Natural killer cell (primary cell): ENCODE measurements around the gene EID2. TPM values are rescaled to one million over a fixed set of nuclear protein-coding genes. Genes with fewer than 3 reads are reported as not detected.

Source experiments
- ATAC-seq, 3 donors: fragments of 150-1000 bp in 2 of 3; fragments of 200-7000 bp in 1 of 3; cut with Tn5 transposase; 1 replicate in 1 of 3; 2 replicates in 2 of 3; pipeline ENCODE4 v1.10.0; 2021; ENCODE audit warnings: mild to moderate bottlenecking in 2 of 3, moderate library complexity in 2 of 3
- DNase-seq, 2 donors: peaks; one replicate each; pipeline versions ENCODE4 v3.0.0 to v3.0.0-alpha.2; 2013 to 2021; ENCODE audit warnings: mixed read lengths in 1 of 2
- H3K27ac ChIP-seq: one replicate; pipeline ENCODE4 v1.5.1; 2013; ENCODE audit warnings: mild to moderate bottlenecking, low read length
- H3K27me3 ChIP-seq: one replicate; pipeline ENCODE4 v1.6.1; 2013; ENCODE audit warnings: low read length; ENCODE audit not compliant: control insufficient read depth, insufficient read depth
- H3K36me3 ChIP-seq: one replicate; pipeline ENCODE4 v1.6.1; 2013; ENCODE audit warnings: low read length; ENCODE audit not compliant: control insufficient read depth, insufficient read depth
- H3K4me1 ChIP-seq: one replicate; pipeline ENCODE4 v1.6.1; 2013; ENCODE audit warnings: low read length; ENCODE audit not compliant: control insufficient read depth, insufficient read depth
- H3K4me3 ChIP-seq: one replicate; pipeline ENCODE4 v1.5.1; 2013; ENCODE audit warnings: low read length
- H3K9me3 ChIP-seq: one replicate; pipeline ENCODE4 v1.6.1; 2013; ENCODE audit warnings: low read length; ENCODE audit not compliant: control insufficient read depth, insufficient read depth
- H3K27ac Mint-ChIP-seq, 2 donors: one replicate each; pipeline ENCODE4 v1.8.0; 2022; ENCODE audit warnings: mild to moderate bottlenecking in 2 of 2, mixed read lengths in 2 of 2, moderate library complexity in 1 of 2
- H3K27me3 Mint-ChIP-seq, 2 donors: one replicate each; pipeline ENCODE4 v1.8.0; 2022; ENCODE audit warnings: low read depth in 2 of 2, mixed read lengths in 2 of 2
- H3K36me3 Mint-ChIP-seq: one replicate; pipeline ENCODE4 v1.8.0; 2022; ENCODE audit warnings: mixed read lengths
- H3K4me1 Mint-ChIP-seq, 2 donors: one replicate each; pipeline ENCODE4 v1.8.0; 2022; ENCODE audit warnings: mixed read lengths in 2 of 2
- H3K4me3 Mint-ChIP-seq: one replicate; pipeline ENCODE4 v1.8.0; 2022; ENCODE audit warnings: mild to moderate bottlenecking, moderate library complexity, mixed read lengths
- H3K9me3 Mint-ChIP-seq, 2 donors: one replicate each; pipeline ENCODE4 v1.8.0; 2022; ENCODE audit warnings: mixed read lengths in 2 of 2
- WGBS: methylation state at CpG from one replicate; pipeline ENCODE4 v1.1.7; 2013; ENCODE audit warnings: missing lambda C conversion rate; ENCODE audit not compliant: insufficient coverage; 5-methylcytosine and 5-hydroxymethylcytosine counted together
- intact Hi-C: fragments of 100-400 bp; cut with micrococcal nuclease; formaldehyde crosslinking; loops from one replicate; pipeline ENCODE4 v1.14.2; 2022
- total RNA-seq, 4 donors: library from RNA; stranded (reverse); fragments of 120-200 nt in 1 of 4; gene quantifications; one replicate each; pipeline versions ENCODE4 v1.2.3 to v1.2.4, GENCODE V29; 2013 to 2022
- TF ChIP-seq, protein P1 (sequence below): fragments of 200-600 bp; IDR thresholded peaks from one replicate; pipeline ENCODE4 v1.8.0; 2022; ENCODE audit warnings: antibody characterized with exemption

The EID2 gene
- total RNA-seq, 3 donors from 2014 or later (not counting 1 experiment from before 2014, with no cell fraction given) = 11.9 to 19.9 (median 15.6) TPM

GRCh38 chr19:39531834-39532232, 8.1 kb downstream of the EID2 start:
- H3K4me3 Mint-ChIP-seq = peak overlapping the region; percentile 93
- H3K27ac Mint-ChIP-seq = peak overlapping the region; percentile 79 to 86
- TF ChIP-seq, protein P1, sequence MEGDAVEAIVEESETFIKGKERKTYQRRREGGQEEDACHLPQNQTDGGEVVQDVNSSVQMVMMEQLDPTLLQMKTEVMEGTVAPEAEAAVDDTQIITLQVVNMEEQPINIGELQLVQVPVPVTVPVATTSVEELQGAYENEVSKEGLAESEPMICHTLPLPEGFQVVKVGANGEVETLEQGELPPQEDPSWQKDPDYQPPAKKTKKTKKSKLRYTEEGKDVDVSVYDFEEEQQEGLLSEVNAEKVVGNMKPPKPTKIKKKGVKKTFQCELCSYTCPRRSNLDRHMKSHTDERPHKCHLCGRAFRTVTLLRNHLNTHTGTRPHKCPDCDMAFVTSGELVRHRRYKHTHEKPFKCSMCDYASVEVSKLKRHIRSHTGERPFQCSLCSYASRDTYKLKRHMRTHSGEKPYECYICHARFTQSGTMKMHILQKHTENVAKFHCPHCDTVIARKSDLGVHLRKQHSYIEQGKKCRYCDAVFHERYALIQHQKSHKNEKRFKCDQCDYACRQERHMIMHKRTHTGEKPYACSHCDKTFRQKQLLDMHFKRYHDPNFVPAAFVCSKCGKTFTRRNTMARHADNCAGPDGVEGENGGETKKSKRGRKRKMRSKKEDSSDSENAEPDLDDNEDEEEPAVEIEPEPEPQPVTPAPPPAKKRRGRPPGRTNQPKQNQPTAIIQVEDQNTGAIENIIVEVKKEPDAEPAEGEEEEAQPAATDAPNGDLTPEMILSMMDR = no peak
- H3K36me3 Mint-ChIP-seq = no peaks in the 10 kb centered on the region
- Histone ChIP-seq H3K9me3 (no peaks in the 10 kb centered on the region), H3K4me3 (peak overlapping the region; percentile 70), H3K36me3 (no peaks in the 10 kb centered on the region), H3K27me3 (no peaks in the 10 kb centered on the region), H3K4me1 (peaks cover 14% of the 10 kb centered on the region), H3K27ac (peak overlapping the region; percentile 73)
- ATAC-seq (no peak), DNase-seq (no peak)
- H3K9me3 Mint-ChIP-seq = no peaks in the 10 kb centered on the region
- H3K4me1 Mint-ChIP-seq = peaks cover 8 to 13% of the 10 kb centered on the region in 2 donors
- 74% methylated on average over 14 of the region's 14 CpGs for WGBS
- intact Hi-C loops = loop anchor here (1.0 to 5.0 kb wide), 4 partner anchors 58 to 409 kb away; partner anchors contain the start of gene PLEKHG2
- no peaks in the 10 kb centered on the region for H3K27me3 Mint-ChIP-seq

DNA sequence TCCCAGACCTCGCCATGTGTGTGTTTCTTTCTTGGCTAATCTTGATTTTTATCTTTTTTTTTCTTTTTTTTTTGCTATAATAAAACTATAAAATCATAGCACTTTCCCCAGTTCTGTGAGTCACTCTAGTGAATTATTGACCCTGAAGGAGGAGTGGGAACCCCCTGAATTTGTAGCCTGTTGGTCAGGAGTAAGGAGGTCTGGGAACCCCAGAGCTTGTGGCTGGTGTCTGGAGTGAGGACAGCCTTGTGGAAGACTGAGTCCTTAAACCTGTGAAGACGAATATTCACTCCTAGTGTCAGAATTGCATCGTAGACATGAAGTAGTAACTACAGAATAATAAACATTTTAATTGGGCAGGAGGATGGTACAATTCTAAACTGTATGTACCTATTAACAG, 14.8 kb downstream of the EID2 start:
- no peaks in the 10 kb centered on the region for H3K27me3 ChIP-seq
- Mint-ChIP-seq H3K9me3 (no peaks in the 10 kb centered on the region), H3K27ac (no peak overlapping the region), H3K36me3 (no peaks in the 10 kb centered on the region), H3K4me3 (no peak overlapping the region), H3K27me3 (no peaks in the 10 kb centered on the region), H3K4me1 (peaks cover 0 to 5% of the 10 kb centered on the region in 2 donors)
- whole genome bisulfite sequencing = 100% methylated on average over 2 of the region's 3 CpGs
- TF ChIP-seq, protein P1 = no peak
- ATAC-seq (no peak), DNase-seq (no peak)
- no peaks in the 10 kb centered on the region for H3K4me1 ChIP-seq
- no peaks in the 10 kb centered on the region for H3K36me3 ChIP-seq
- no peaks in the 10 kb centered on the region for H3K9me3 ChIP-seq
- intact Hi-C loops = no loop called here
- H3K27ac ChIP-seq = no peak overlapping the region
- no peak overlapping the region for H3K4me3 ChIP-seq

DNA sequence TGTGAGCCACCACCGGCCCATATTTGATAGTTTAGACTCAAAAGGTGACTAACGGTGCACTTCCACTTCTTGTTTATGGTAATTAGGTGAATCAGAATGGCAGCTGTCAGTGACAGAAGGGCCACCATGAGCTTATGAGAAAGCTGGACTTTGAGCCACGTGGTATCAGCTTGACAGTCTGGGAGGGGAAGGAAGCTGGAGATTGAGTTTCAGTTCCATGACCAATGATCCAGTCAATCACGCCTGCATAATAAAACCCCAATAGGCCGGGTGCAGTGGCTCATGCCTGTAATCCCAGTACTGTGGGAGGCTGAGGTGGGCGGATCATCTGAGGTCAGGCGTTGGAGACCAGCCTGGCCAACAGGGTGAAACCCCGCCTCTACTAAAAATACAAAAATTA, 15.5 kb downstream of the EID2 start:
- intact Hi-C loops = no loop called here
- 87% methylated on average over 8 of the region's 8 CpGs for WGBS
- Histone ChIP-seq H3K27ac (no peak overlapping the region), H3K27me3 (no peaks in the 10 kb centered on the region), H3K36me3 (no peaks in the 10 kb centered on the region), H3K4me1 (no peaks in the 10 kb centered on the region), H3K4me3 (no peak overlapping the region), H3K9me3 (no peaks in the 10 kb centered on the region)
- ATAC-seq (no peak), DNase-seq (no peak)
- no peak overlapping the region for H3K27ac Mint-ChIP-seq
- H3K27me3 Mint-ChIP-seq = no peaks in the 10 kb centered on the region
- H3K9me3 Mint-ChIP-seq = no peaks in the 10 kb centered on the region
- TF ChIP-seq, protein P1 = no peak
- H3K4me3 Mint-ChIP-seq = no peak overlapping the region
- H3K4me1 Mint-ChIP-seq = peaks cover 0 to 5% of the 10 kb centered on the region in 2 donors
- H3K36me3 Mint-ChIP-seq = no peaks in the 10 kb centered on the region
